PFSK-1 (cell line): ENCODE measurements around the gene BTBD19.

ENCODE experiments used
- FOXP2 ChIP-seq: optimal IDR thresholded peaks from 2 replicates; pipeline ENCODE3; 2011; ENCODE audit warnings: borderline replicate concordance, control low read depth, inconsistent platforms; ENCODE audit not compliant: insufficient read depth; ENCODE audit errors: extremely low read length, extremely low read depth
- POLR2AphosphoS5 ChIP-seq: IDR thresholded peaks from 2 replicates; pipeline ENCODE4 v1.6.1; 2012; ENCODE audit warnings: low read depth, mild to moderate bottlenecking, control low read depth, low read length, moderate library complexity
- SIN3A ChIP-seq: IDR thresholded peaks from 2 replicates; pipeline ENCODE4 v1.6.1; 2012; ENCODE audit warnings: mild to moderate bottlenecking, low read length, moderate library complexity, borderline replicate concordance; ENCODE audit not compliant: insufficient read depth
- TAF1 ChIP-seq: IDR thresholded peaks from 2 replicates; pipeline ENCODE4 v1.6.1; 2012; ENCODE audit warnings: low read length, control low read depth, borderline replicate concordance; ENCODE audit not compliant: insufficient read depth
- TF ChIP-seq, protein P1 (sequence below), 2 experiments: IDR thresholded peaks; 2 replicates each; pipeline versions ENCODE4 v1.6.1 to v1.8.0; 2011 to 2012; ENCODE audit warnings: low read depth in 2 of 2, low read length in 2 of 2, control low read depth in 1 of 2, inconsistent platforms in 1 of 2, mild to moderate bottlenecking in 1 of 2, moderate library complexity in 1 of 2; ENCODE audit not compliant: insufficient read depth in 1 of 2

Gene BTBD19

DNA sequence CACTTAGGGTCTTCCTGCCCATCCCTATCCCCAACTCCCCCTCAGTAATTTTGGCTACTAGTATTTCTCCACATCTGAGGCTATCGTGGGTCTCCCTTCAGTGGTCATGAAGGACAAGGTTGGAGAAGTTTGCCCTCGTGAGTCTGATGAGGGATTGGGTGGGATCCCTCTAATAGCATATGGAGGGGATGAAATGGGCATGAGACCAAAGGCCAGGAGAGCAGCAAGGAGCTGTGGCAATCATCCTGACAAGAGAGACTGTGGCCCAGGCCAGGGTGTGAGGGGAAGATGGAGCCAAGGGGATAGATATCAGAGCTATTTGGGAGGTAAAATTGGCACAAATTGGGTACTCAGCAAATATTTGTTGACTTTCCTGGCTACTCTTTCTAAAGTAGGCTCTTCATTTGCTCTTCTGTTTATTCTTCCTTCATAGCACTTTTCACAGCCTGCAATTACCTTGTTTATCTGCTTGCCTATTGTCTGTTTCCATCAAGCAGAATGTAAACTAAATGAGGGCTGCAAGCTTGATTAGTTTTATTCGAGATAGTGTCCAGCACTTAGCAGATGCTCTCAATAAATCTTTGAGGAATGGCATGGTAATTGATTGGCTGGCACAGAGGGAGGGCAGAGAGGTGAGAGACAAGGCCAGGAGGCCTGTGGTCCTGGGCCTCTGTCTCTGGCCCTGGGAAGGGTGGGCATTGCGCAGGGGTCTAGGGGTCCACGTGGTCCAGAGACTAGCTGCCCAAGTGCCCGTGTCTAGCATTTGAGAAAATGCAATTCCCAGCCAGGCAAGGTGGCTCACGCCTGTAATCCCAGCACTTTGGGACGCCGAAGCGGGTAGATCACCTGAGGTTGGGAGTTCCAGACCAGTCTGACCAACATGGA, 9.6 kb upstream of the BTBD19 start:
- TF ChIP-seq TAF1 (no peak), FOXP2 (no peak), POLR2AphosphoS5 (no peak), SIN3A (no peak)
- TF ChIP-seq, protein P1, sequence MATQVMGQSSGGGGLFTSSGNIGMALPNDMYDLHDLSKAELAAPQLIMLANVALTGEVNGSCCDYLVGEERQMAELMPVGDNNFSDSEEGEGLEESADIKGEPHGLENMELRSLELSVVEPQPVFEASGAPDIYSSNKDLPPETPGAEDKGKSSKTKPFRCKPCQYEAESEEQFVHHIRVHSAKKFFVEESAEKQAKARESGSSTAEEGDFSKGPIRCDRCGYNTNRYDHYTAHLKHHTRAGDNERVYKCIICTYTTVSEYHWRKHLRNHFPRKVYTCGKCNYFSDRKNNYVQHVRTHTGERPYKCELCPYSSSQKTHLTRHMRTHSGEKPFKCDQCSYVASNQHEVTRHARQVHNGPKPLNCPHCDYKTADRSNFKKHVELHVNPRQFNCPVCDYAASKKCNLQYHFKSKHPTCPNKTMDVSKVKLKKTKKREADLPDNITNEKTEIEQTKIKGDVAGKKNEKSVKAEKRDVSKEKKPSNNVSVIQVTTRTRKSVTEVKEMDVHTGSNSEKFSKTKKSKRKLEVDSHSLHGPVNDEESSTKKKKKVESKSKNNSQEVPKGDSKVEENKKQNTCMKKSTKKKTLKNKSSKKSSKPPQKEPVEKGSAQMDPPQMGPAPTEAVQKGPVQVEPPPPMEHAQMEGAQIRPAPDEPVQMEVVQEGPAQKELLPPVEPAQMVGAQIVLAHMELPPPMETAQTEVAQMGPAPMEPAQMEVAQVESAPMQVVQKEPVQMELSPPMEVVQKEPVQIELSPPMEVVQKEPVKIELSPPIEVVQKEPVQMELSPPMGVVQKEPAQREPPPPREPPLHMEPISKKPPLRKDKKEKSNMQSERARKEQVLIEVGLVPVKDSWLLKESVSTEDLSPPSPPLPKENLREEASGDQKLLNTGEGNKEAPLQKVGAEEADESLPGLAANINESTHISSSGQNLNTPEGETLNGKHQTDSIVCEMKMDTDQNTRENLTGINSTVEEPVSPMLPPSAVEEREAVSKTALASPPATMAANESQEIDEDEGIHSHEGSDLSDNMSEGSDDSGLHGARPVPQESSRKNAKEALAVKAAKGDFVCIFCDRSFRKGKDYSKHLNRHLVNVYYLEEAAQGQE (IDR thresholded peaks at IDR 0.05; ENCODE audit: insufficient read depth in 1 of 2, low read depth in 2 of 2, low read length in 2 of 2), result no peak

- TF ChIP-seq, protein P1 (IDR thresholded peaks at IDR 0.05; ENCODE audit: insufficient read depth in 1 of 2, low read depth in 2 of 2, low read length in 2 of 2), result no peak
- peak; percentile 83 for TF ChIP-seq POLR2AphosphoS5
- peak; percentile 43; the same call in 1 of the 2 replicates for TF ChIP-seq TAF1
Measured at GRCh38 chr1:44799770-44800584, 8.3 kb upstream of the BTBD19 start, which contains the start of gene PLK3. Gene PLK3 (plus strand): TSS chr1:44800377. CDS start chr1:44800464, 87 bp downstream.

DNA sequence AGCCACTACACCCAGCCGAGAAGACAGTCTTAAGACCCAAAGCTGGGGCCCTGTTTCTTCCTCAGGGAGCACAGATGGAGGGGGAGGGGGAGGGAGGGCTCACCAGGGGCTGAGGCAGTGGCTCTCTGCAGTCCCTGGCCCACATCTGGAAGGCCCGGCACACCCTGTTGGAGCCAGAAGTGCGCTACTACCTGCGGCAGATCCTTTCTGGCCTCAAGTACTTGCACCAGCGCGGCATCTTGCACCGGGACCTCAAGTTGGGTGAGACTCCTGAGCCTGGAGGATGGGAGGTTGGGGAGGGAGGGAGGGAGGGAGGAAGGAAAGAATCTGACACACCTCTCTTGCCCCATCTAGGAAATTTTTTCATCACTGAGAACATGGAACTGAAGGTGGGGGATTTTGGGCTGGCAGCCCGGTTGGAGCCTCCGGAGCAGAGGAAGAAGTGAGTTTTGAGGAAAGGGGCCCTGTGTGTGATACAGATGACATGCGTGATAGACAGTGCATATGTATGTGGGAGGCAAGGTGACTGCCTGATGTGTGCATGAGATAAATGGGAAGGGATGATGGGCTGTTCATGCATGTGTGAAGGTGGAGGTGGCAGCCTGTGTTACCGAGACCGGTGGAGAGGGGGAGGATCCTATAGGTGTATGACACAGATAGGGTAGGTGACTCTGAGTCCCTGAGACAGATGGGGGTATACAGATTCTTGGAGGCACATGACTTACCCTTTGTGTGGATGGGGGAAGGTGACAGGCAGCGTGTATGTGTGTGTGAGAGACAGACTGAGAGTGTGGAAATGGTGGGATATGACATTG, 6.6 kb upstream of the BTBD19 start:
- TF ChIP-seq FOXP2 (no peak), POLR2AphosphoS5 (no peak), TAF1 (no peak), SIN3A (no peak)
- TF ChIP-seq, protein P1 (IDR thresholded peaks at IDR 0.05; ENCODE audit: insufficient read depth in 1 of 2, low read depth in 2 of 2, low read length in 2 of 2), result no peak

DNA sequence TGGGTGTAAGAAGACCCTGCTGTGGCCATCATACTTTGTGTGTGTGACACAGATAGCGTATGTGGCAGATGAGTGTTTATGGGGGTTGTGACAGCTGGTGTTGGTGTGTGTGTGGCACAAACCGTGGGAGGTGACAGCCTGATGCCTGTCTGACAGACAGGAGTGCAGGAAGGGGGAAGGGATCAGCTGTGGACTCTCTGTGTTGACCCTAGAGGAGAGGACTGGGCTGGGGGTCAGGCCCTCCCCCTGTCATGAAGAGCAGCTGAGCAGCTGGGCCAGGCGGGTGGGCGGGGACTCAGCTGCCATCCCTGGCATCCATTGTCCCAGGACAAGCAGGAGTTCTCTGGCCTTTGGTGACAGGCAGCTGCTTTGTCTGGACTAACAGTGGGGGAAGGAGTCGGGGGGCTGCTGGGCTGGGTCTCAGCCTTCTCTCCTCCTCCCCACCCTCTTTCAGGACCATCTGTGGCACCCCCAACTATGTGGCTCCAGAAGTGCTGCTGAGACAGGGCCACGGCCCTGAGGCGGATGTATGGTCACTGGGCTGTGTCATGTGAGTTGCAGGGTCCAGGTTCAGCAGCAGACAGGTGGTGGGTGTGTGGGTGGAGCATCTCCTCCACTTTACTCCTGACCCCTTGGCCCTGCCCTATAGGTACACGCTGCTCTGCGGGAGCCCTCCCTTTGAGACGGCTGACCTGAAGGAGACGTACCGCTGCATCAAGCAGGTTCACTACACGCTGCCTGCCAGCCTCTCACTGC, 5.8 kb upstream of the BTBD19 start:
- TF ChIP-seq FOXP2 (no peak), TAF1 (no peak), POLR2AphosphoS5 (no peak), SIN3A (peak; percentile 39; the same call in 1 of the 2 replicates)

GRCh38 chr1:44803062-44803311, 5.3 kb upstream of the BTBD19 start:
- TF ChIP-seq TAF1 (no peak), POLR2AphosphoS5 (no peak), SIN3A (no peak), FOXP2 (no peak)
- TF ChIP-seq, protein P1 (IDR thresholded peaks at IDR 0.05; ENCODE audit: insufficient read depth in 1 of 2, low read depth in 2 of 2, low read length in 2 of 2), result no peak
